HUES64 (cell line): ENCODE data around the gene SPATA17.

Source experiments
- H3K27ac ChIP-seq: 2 replicates; pipeline ENCODE4 v1.7.0; 2013; ENCODE audit warnings: low read depth, low read length, inconsistent platforms
- H3K27me3 ChIP-seq: 2 replicates; pipeline ENCODE4 v1.6.1; 2013; ENCODE audit warnings: mild to moderate bottlenecking, low read length; ENCODE audit not compliant: insufficient read depth
- H3K36me3 ChIP-seq: 2 replicates; pipeline ENCODE4 v1.6.1; 2013; ENCODE audit warnings: mild to moderate bottlenecking, low read length; ENCODE audit not compliant: insufficient read depth
- H3K4me1 ChIP-seq: 2 replicates; pipeline ENCODE4 v1.6.1; 2013; ENCODE audit warnings: mild to moderate bottlenecking, low read length, moderate library complexity; ENCODE audit not compliant: insufficient read depth
- H3K4me3 ChIP-seq: 2 replicates; pipeline ENCODE4 v1.5.1; 2013; ENCODE audit warnings: mild to moderate bottlenecking, low read length, moderate library complexity
- H3K9ac ChIP-seq: 2 replicates; pipeline ENCODE4 v1.6.1; 2013; ENCODE audit warnings: mild to moderate bottlenecking, low read depth, low read length
- H3K9me3 ChIP-seq: 2 replicates; pipeline ENCODE4 v1.6.1; 2013; ENCODE audit warnings: low read depth, low read length; ENCODE audit not compliant: insufficient read depth
- WGBS: fragments of 150-250, 120-280 bp; methylation state at CpG from one replicate; pipeline ENCODE4 v1.1.7; 2013; ENCODE audit warnings: missing lambda C conversion rate; 5-methylcytosine and 5-hydroxymethylcytosine counted together

The SPATA17 gene

GRCh38 chr1:217622042-217622441, 9.1 kb upstream of the SPATA17 start:
- no peaks in the 10 kb centered on the region for H3K9me3 ChIP-seq
- H3K4me3 ChIP-seq = no peak overlapping the region
- H3K9ac ChIP-seq = no peak overlapping the region
- peaks cover 16% of the 10 kb centered on the region for H3K4me1 ChIP-seq
- peaks cover 16% of the 10 kb centered on the region for H3K36me3 ChIP-seq
- no peaks in the 10 kb centered on the region for H3K27me3 ChIP-seq
- WGBS = 100% methylated on average over 1 of the region's 3 CpGs
- no peak overlapping the region for H3K27ac ChIP-seq

- H3K36me3 ChIP-seq = no peaks in the 10 kb centered on the region
- WGBS = no CpG with 5 or more reads among the region's 2 CpGs
- no peak overlapping the region for H3K27ac ChIP-seq
- H3K9me3 ChIP-seq = no peaks in the 10 kb centered on the region
- H3K9ac ChIP-seq = no peak overlapping the region
- H3K4me3 ChIP-seq = no peak overlapping the region
- no peaks in the 10 kb centered on the region for H3K27me3 ChIP-seq
- peaks cover 14% of the 10 kb centered on the region for H3K4me1 ChIP-seq
These were observed 4.8 kb upstream of the SPATA17 start for GRCh38 chr1:217626321-217626720.

GRCh38 chr1:217627431-217627830, 3.7 kb upstream of the SPATA17 start:
- Histone ChIP-seq H3K4me1 (0 out of 2 replicates have a peak, but pooled peaks cover 7% of the 10 kb centered on the region), H3K27me3 (no peaks in the 10 kb centered on the region), H3K9ac (no peak overlapping the region), H3K9me3 (no peaks in the 10 kb centered on the region), H3K36me3 (no peaks in the 10 kb centered on the region), H3K27ac (no peak overlapping the region), H3K4me3 (no peak overlapping the region)
- 79% methylated on average over 3 of the region's 3 CpGs for WGBS

GRCh38 chr1:217642455-217642854, 11.3 kb downstream of the SPATA17 start:
- WGBS = 92% methylated on average over 5 of the region's 6 CpGs
- H3K4me3 ChIP-seq = no peak overlapping the region
- H3K9me3 ChIP-seq = no peaks in the 10 kb centered on the region
- H3K9ac ChIP-seq = no peak overlapping the region
- H3K27me3 ChIP-seq = no peaks in the 10 kb centered on the region
- no peaks in the 10 kb centered on the region for H3K36me3 ChIP-seq
- H3K27ac ChIP-seq = no peak overlapping the region
- H3K4me1 ChIP-seq = no peaks in the 10 kb centered on the region

GRCh38 chr1:217647791-217648190, 16.6 kb downstream of the SPATA17 start:
- 92% methylated on average over 12 of the region's 13 CpGs for WGBS
- Histone ChIP-seq H3K27me3 (no peaks in the 10 kb centered on the region), H3K27ac (no peak overlapping the region), H3K9ac (no peak overlapping the region), H3K4me1 (no peaks in the 10 kb centered on the region), H3K9me3 (no peaks in the 10 kb centered on the region), H3K4me3 (no peak overlapping the region), H3K36me3 (no peaks in the 10 kb centered on the region)

DNA sequence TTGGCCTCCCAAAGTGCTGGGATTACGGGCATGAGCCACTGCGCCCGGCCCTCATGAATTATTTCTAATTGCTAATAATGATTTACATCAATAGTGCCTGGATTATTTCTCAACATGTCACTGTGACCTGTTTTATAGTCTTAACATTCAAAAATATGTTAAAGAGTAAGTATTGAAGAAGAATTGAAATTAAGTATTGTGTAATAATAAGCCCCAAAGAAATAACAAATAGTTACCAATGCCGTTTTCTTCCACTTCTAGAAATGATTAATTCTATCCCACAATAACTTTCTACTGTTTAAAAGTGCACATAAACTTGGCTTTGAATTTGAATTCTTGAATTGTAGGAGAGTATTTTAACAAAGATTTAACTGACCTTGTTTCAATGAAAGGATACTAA, 19.5 kb downstream of the SPATA17 start:
- H3K4me1 ChIP-seq = no peaks in the 10 kb centered on the region
- H3K27ac ChIP-seq = no peak overlapping the region
- no peaks in the 10 kb centered on the region for H3K27me3 ChIP-seq
- 96% methylated on average over 2 of the region's 4 CpGs for WGBS
- H3K36me3 ChIP-seq = no peaks in the 10 kb centered on the region
- H3K9me3 ChIP-seq = no peaks in the 10 kb centered on the region
- no peak overlapping the region for H3K4me3 ChIP-seq
- H3K9ac ChIP-seq = no peak overlapping the region

- Histone ChIP-seq H3K9ac (no peak overlapping the region), H3K4me1 (no peaks in the 10 kb centered on the region), H3K27ac (no peak overlapping the region), H3K9me3 (no peaks in the 10 kb centered on the region), H3K36me3 (no peaks in the 10 kb centered on the region), H3K4me3 (no peak overlapping the region), H3K27me3 (no peaks in the 10 kb centered on the region)
- WGBS = 88% methylated on average over 4 of the region's 5 CpGs
These were observed 29.4 kb downstream of the SPATA17 start for GRCh38 chr1:217660353-217661062.

GRCh38 chr1:217661407-217661806, 30.3 kb downstream of the SPATA17 start:
- H3K27ac ChIP-seq = no peak overlapping the region
- H3K9ac ChIP-seq = no peak overlapping the region
- no peaks in the 10 kb centered on the region for H3K9me3 ChIP-seq

GRCh38 chr1:217668351-217668940, 37.3 kb downstream of the SPATA17 start:
- H3K27me3 ChIP-seq = no peaks in the 10 kb centered on the region
- 94% methylated on average over 2 of the region's 2 CpGs for WGBS
- H3K4me1 ChIP-seq = peaks cover 6% of the 10 kb centered on the region; the same call in 1 of the 2 replicates
- no peak overlapping the region for H3K27ac ChIP-seq
- H3K9ac ChIP-seq = no peak overlapping the region
- H3K9me3 ChIP-seq = no peaks in the 10 kb centered on the region
- no peak overlapping the region for H3K4me3 ChIP-seq
- H3K36me3 ChIP-seq = no peaks in the 10 kb centered on the region

More at GRCh38 chr1:217661407-217661806, 30.3 kb downstream of the SPATA17 start:
- Histone ChIP-seq H3K27me3 (no peaks in the 10 kb centered on the region), H3K36me3 (no peaks in the 10 kb centered on the region), H3K4me1 (no peaks in the 10 kb centered on the region), H3K4me3 (no peak overlapping the region)

DNA sequence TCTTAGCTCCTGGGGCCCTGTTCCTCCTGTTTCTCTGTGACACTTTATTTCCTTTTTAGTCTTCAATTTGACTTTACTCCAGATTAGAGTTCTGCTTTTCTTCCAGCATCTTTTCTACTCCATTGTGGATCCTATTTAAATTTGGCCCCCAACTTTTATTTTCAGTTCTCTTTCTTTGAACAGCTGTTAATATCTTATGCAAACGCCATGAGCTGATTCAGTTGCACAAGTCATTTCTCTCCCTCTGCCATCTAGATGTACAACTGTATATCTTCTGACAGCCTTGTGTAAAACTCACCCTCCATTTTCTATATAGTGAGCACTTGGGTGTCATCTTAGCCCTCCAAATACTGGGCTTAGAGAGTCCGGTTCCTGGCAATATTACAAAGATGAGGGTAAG, 42.2 kb downstream of the SPATA17 start:
- Histone ChIP-seq H3K27me3 (no peaks in the 10 kb centered on the region), H3K36me3 (no peaks in the 10 kb centered on the region), H3K9ac (no peak overlapping the region), H3K4me3 (no peak overlapping the region), H3K9me3 (no peaks in the 10 kb centered on the region), H3K4me1 (peaks cover 6% of the 10 kb centered on the region; the same call in 1 of the 2 replicates), H3K27ac (no peak overlapping the region)
- WGBS = 80% methylated on average over 1 of the region's 2 CpGs

DNA sequence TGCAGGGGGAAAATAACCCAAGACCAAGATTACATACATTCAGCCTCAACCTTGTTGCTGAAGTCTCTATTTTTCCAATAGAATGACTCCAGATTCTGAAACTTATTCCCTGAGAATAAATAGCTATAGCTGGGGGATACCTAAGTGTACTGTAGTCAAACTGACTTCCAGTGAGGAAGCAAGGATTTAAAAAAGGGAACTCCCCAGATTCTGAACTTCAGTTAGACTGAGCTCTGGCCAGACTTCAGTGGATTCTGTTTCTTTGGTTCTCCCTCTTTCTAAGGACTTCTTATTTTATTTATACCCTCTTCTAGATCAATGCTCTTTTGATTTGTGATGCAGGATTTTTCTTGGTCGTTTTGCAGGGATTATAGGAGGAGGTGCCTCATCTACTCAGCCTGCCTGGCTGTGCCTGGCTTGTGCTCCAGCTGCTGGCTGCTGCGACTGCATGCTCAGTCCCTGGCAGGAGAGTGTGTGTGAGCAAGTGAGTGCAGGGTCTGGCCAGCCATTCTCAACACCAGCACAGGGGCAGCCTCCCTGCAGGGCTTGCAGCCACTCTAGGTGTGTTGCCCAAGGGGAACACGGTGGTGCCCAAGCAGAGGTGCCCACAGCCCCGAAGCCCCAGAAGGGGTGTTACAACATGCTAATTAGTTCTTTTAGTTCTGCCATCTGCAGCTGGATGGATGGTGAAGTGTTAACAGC, 43.0 kb downstream of the SPATA17 start:
- Histone ChIP-seq H3K27ac (no peak overlapping the region), H3K9me3 (no peaks in the 10 kb centered on the region), H3K9ac (no peak overlapping the region), H3K4me1 (no peaks in the 10 kb centered on the region; the same call in 1 of the 2 replicates), H3K27me3 (no peaks in the 10 kb centered on the region), H3K4me3 (no peak overlapping the region), H3K36me3 (no peaks in the 10 kb centered on the region)
- 80% methylated on average over 4 of the region's 4 CpGs for WGBS
